ENCODE results near the gene TMEM80.

- no peak for TF ChIP-seq CTCF (IDR thresholded peaks at IDR 0.05)
- TF ChIP-seq POLR2A (IDR thresholded peaks at IDR 0.05), result no peak
- TF ChIP-seq POLR2AphosphoS5 (IDR thresholded peaks at IDR 0.05), result no peak
These were observed 6.0 kb upstream of the TMEM80 start for GRCh38 chr11:689625-690024.
